Subcutaneous adipose tissue (tissue), 4 donors: ENCODE data around the gene DNAH2. TPM values are rescaled to one million over a fixed set of nuclear protein-coding genes. Genes with fewer than 3 reads are reported as not detected.

Source experiments
- total RNA-seq, 4 donors: library from RNA; depleted of rRNA; stranded (reverse); fragments of >200 nt; gene quantifications; one replicate each; pipeline ENCODE4 v1.1.0, GENCODE V29; 2016
- TF ChIP-seq, protein P1 (sequence below): fragments of 450-650 bp; IDR thresholded peaks from one replicate; pipeline ENCODE4 v1.5.1; 2016; ENCODE audit warnings: low read depth, mild to moderate bottlenecking, control low read depth, antibody characterized with exemption, moderate library complexity

The DNAH2 gene
- total RNA-seq, 4 donors from 2014 or later: under 0.01 to 0.22 (median 0.18) TPM

DNA sequence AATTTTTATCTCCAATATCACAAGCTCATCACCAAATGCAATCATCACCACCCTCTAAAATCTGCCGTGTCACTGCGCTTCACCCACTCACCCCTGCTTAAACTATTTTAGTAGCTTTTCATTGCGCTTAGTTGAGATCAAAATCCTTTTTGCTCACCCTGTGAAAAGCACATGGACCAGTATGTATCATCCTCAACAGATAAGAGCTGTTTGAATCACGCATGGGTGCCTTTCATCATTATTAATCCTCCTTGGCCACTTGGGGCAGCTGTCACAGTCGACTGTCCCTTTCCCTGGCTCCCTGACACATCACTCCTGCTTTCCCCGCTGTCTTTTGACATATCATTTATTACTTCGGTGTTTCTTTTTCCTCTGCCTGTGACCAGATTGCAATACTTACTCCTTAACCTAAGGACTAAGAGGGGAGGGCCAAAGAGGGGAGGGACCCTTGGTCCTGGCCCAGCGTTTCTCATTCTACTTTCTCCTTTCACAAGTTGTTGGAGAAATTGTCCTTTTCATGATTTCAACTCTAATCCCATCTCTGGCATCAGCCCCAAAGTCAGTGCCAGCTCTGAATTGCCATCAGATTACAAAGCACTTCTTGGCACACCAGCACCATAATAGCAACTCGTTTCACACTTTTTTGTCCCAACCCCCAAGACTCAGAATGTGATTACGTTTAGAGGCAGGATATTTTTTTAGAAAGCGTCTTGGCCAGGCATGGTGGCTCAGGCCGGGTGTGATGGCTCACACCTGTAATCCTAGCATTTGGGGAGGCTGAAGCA lies 107.9 kb downstream of the DNAH2 start:
- TF ChIP-seq, protein P1, sequence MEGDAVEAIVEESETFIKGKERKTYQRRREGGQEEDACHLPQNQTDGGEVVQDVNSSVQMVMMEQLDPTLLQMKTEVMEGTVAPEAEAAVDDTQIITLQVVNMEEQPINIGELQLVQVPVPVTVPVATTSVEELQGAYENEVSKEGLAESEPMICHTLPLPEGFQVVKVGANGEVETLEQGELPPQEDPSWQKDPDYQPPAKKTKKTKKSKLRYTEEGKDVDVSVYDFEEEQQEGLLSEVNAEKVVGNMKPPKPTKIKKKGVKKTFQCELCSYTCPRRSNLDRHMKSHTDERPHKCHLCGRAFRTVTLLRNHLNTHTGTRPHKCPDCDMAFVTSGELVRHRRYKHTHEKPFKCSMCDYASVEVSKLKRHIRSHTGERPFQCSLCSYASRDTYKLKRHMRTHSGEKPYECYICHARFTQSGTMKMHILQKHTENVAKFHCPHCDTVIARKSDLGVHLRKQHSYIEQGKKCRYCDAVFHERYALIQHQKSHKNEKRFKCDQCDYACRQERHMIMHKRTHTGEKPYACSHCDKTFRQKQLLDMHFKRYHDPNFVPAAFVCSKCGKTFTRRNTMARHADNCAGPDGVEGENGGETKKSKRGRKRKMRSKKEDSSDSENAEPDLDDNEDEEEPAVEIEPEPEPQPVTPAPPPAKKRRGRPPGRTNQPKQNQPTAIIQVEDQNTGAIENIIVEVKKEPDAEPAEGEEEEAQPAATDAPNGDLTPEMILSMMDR: no peak

DNA sequence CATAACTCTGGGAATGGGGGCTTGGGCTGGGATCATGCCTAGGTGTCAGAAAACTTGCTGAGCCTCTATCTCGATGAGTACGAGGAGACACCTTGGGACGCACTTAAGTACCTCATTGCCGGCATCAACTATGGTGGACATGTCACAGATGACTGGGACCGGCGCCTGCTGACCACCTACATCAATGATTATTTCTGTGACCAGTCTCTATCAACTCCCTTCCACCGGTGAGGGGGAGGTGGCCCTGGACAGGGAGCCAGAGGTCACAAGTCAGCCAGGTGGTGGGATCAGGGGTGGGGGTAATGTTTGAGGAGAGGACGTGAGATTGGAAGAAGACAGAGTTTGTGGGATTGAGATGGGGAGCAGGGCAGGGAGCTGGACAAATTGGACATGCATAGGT lies 113.1 kb downstream of the DNAH2 start:
- TF ChIP-seq, protein P1: no peak

DNA sequence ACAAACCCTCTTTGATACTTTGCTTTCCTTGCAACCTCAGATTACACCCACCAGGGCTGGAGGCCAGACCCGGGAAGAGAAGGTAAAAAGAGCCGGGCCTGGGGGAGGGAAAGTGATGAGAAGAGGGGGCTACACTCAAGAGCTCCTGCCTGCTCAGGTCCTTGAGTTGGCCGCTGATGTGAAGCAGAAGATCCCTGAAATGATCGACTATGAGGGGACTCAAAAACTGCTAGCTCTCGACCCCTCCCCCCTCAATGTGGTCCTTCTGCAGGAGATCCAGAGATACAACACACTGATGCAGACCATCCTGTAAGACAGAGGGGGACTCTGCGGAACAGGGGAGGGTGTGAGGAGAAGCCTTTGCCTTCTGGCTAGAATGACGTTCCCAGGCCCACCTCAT lies 113.7 kb downstream of the DNAH2 start:
- TF ChIP-seq, protein P1: no peak

DNA sequence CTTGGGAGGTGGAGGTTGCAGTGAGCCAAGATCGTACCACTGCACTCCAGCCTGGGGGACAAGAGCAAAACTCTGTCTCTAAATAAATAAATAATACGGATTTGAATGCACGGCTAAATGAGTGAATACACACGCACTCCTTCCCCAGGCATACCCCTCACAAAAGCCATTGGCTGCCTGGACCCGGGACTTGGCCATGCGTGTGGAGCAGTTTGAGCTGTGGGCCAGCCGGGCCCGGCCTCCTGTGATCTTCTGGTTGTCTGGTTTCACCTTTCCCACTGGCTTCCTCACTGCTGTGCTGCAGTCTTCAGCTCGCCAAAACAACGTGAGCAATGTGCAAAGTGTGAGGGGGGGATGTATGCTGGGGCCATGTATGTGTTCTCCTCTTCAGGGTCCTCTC lies 114.9 kb downstream of the DNAH2 start:
- TF ChIP-seq, protein P1: no peak

DNA sequence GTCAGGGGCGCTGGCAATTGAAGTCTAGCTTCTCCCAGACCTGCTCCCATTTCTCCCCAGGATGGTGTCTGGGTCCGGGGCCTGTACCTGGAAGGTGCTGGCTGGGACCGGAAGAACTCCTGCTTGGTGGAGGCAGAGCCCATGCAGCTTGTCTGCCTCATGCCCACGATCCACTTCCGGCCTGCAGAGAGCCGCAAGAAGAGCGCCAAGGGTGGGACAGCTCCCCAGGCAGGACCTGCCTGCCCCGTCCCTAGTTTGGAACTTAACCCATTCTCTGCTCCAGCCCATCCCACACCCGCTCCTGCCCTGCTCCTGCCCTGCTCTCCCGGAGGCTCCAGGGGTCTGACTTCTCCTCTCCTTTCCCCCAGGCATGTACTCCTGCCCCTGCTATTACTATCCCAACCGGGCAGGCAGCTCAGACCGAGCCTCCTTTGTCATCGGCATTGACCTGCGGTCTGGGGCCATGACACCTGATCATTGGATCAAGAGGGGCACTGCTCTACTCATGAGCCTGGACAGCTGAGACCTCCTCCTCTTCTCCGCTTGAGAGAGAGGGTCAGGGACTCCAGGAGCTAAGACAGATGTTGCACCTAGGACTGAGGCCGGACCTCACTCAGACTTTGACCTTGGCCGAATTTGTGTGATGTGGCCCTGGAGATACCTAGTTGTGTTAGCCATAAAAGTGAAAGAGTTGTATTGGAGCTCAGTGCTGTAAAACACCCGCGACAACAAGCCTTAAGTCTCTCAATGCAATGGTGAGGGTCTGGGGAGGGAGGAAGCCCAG lies 115.7 kb downstream of the DNAH2 start:
- TF ChIP-seq, protein P1: no peak

DNA sequence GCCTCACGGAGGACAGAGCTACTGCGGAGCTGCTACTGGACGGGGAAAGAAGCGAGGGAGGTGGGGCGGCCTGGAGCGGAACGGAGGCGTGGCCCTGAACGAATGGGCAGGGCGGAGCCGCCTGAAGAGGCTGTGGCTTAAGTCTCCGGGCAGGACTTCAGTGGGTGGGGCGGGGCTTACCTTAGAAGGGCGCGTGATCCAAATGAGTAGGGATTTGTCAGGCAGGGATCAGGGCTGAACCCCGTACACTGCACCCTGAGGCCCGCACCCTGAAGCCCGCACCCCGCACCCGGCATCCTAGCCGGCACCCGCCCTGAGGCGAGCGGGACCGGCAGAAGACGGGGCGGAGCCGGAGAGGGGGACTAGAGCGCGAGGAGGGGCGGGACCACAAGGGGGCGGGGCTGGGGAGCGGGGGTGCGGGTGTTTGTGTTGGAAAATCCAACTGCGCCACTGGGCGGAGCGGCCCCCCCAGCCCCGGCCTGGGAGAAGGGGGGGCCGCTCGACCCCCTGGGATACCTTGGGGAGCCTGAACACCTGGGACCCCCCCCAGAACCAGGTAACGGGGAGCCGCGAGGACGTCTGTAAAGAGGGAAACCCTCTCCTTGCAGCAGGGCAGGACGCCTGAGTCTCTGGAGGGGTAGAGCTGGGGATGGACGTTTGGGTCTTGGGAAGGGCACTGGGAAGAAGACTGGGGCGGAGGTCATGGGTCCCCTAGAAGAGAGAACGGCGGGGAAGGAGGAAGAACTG lies 116.4 kb downstream of the DNAH2 start, which contains the start of gene KDM6B:
KDM6B (plus strand) TSS at position 423 of the 747 bp plus-strand sequence. CDS start 11,338 bp downstream, outside the sequence.
- TF ChIP-seq, protein P1: no peak

DNA sequence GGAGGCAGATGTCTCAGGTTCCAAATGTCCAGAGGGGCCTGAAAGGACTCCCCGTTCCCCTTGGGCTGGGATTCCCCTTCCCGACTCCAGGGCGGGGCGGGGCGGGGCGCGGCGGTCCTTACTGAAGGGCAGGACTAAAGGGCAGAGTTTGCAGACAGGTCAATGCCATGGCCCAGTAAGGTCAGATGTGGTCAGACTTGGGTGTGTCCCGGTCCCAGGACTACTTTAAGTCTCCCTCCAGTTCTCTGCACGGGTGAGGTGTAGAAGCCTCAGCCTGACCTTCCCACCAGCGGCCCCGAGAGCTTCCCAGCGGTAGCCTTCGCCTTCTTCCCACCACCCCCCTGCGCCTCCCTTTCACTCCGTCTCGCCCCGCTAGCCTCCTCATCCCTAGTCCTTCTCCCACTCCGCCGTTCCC lies 117.0 kb downstream of the DNAH2 start:
- TF ChIP-seq, protein P1: no peak
